ENCODE data around the gene RNASEH2A.

DNA sequence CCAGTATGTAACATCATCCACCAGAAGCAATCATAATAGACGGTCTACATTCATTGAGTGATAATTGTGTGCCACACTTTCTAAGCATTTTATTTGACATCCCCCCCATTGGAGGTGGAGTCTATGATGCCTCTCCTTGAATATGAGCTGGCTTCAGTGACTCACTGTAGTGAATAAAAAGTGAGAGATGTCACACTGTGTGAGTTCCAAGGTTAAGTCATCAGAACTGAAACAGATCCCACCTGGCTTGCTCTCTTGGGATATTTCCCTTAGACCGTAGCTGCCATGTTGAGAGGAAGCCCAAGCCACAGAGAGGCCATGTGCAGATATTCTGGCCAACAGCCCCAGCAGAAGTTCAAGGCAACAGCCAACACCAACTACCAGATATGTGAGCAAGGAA, 15.4 kb downstream of the RNASEH2A start:
- TF ChIP-seq RAD21 (conservative IDR thresholded peaks at IDR 0.05) (no peak), EZH2 (IDR thresholded peaks at IDR 0.05; ENCODE audit: borderline replicate concordance, insufficient read depth, low read length, poor library complexity, severe bottlenecking) (no peak)
- TF ChIP-seq, protein P1, sequence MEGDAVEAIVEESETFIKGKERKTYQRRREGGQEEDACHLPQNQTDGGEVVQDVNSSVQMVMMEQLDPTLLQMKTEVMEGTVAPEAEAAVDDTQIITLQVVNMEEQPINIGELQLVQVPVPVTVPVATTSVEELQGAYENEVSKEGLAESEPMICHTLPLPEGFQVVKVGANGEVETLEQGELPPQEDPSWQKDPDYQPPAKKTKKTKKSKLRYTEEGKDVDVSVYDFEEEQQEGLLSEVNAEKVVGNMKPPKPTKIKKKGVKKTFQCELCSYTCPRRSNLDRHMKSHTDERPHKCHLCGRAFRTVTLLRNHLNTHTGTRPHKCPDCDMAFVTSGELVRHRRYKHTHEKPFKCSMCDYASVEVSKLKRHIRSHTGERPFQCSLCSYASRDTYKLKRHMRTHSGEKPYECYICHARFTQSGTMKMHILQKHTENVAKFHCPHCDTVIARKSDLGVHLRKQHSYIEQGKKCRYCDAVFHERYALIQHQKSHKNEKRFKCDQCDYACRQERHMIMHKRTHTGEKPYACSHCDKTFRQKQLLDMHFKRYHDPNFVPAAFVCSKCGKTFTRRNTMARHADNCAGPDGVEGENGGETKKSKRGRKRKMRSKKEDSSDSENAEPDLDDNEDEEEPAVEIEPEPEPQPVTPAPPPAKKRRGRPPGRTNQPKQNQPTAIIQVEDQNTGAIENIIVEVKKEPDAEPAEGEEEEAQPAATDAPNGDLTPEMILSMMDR (IDR thresholded peaks at IDR 0.05; ENCODE audit: poor library complexity, severe bottlenecking): no peak
- TF ChIP-seq, protein P2, sequence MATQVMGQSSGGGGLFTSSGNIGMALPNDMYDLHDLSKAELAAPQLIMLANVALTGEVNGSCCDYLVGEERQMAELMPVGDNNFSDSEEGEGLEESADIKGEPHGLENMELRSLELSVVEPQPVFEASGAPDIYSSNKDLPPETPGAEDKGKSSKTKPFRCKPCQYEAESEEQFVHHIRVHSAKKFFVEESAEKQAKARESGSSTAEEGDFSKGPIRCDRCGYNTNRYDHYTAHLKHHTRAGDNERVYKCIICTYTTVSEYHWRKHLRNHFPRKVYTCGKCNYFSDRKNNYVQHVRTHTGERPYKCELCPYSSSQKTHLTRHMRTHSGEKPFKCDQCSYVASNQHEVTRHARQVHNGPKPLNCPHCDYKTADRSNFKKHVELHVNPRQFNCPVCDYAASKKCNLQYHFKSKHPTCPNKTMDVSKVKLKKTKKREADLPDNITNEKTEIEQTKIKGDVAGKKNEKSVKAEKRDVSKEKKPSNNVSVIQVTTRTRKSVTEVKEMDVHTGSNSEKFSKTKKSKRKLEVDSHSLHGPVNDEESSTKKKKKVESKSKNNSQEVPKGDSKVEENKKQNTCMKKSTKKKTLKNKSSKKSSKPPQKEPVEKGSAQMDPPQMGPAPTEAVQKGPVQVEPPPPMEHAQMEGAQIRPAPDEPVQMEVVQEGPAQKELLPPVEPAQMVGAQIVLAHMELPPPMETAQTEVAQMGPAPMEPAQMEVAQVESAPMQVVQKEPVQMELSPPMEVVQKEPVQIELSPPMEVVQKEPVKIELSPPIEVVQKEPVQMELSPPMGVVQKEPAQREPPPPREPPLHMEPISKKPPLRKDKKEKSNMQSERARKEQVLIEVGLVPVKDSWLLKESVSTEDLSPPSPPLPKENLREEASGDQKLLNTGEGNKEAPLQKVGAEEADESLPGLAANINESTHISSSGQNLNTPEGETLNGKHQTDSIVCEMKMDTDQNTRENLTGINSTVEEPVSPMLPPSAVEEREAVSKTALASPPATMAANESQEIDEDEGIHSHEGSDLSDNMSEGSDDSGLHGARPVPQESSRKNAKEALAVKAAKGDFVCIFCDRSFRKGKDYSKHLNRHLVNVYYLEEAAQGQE (IDR thresholded peaks at IDR 0.05; ENCODE audit: borderline replicate concordance): no peak

Measured in neural cell (in vitro differentiated cells).